ENCODE results near the gene NUDT16L1.

DNA sequence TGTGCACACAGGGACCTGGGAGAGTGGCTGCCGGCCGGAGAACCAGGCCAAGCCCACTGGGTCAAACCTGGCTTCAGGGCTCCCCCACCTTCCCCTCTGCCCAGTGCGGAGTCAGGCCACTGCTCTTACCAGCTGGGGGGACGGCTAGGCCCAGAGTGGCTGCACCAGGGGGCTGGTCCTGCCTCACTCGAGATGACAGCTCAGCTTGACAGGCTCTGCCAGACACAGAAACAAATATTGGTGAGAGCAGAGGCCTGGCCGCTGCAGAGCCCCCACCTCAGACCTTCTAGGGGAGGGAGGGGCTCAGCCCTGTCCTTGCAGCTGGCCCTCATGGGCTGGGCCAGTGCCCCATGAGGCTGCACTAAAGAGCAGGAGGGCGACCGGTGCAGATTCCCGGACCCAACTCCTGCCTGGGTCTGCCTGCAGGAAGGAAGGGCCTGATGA, 4.5 kb downstream of the NUDT16L1 start:
- TF ChIP-seq, protein P1, sequence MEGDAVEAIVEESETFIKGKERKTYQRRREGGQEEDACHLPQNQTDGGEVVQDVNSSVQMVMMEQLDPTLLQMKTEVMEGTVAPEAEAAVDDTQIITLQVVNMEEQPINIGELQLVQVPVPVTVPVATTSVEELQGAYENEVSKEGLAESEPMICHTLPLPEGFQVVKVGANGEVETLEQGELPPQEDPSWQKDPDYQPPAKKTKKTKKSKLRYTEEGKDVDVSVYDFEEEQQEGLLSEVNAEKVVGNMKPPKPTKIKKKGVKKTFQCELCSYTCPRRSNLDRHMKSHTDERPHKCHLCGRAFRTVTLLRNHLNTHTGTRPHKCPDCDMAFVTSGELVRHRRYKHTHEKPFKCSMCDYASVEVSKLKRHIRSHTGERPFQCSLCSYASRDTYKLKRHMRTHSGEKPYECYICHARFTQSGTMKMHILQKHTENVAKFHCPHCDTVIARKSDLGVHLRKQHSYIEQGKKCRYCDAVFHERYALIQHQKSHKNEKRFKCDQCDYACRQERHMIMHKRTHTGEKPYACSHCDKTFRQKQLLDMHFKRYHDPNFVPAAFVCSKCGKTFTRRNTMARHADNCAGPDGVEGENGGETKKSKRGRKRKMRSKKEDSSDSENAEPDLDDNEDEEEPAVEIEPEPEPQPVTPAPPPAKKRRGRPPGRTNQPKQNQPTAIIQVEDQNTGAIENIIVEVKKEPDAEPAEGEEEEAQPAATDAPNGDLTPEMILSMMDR (optimal IDR thresholded peaks at IDR 0.05 in 1 of 3, IDR thresholded peaks at IDR 0.05 in 1 of 3, conservative IDR thresholded peaks at IDR 0.05 in 1 of 3; ENCODE audit: extremely low read depth in 1 of 3, insufficient read depth in 2 of 3, low read length in 3 of 3) = no peak
- TF ChIP-seq EZH2 (IDR thresholded peaks at IDR 0.05; ENCODE audit: low read length) = no peak
